BJ (cell line): ENCODE results near the gene VPS18. TPM values are rescaled to one million over a fixed set of nuclear protein-coding genes. Genes with fewer than 3 reads are reported as not detected.
A peak's percentile ranks its signal among the peaks of the same experiment; 100 is the strongest.

Experiments used
- CTCF ChIA-PET: fragments of 350-600 bp; formaldehyde crosslinking; extraction: SDS; loops from one replicate; lab custom pipeline; 2021; ENCODE audit warnings: antibody characterized with exemption, inconsistent platforms; lab: Yijun Ruan, JAX
- POLR2A ChIA-PET: fragments of 300-600 bp; sonication (Branson Sonifier 250); formaldehyde crosslinking; extraction: SDS; loops from one replicate; lab custom pipeline; 2021; ENCODE audit warnings: antibody characterized with exemption; lab: Charles Lee
- DNase-seq: peaks from one replicate; pipeline ENCODE4 v3.0.0-alpha.2; 2011; ENCODE audit warnings: low read depth
- H3K27me3 ChIP-seq: 2 replicates; pipeline ENCODE4 v1.6.0; 2011; ENCODE audit warnings: low read length; ENCODE audit not compliant: control insufficient read depth, insufficient read depth
- H3K36me3 ChIP-seq: 2 replicates; pipeline ENCODE4 v1.5.1; 2011; ENCODE audit warnings: low read length; ENCODE audit not compliant: control insufficient read depth, insufficient read depth
- H3K4me3 ChIP-seq: 2 replicates; pipeline ENCODE4 v1.5.1; 2011; ENCODE audit warnings: low read depth, mild to moderate bottlenecking, control low read depth, low read length
- CTCF ChIP-seq: IDR thresholded peaks from 2 replicates; pipeline ENCODE4 v1.5.1; 2011; ENCODE audit warnings: low read depth, mild to moderate bottlenecking, control low read depth, inconsistent platforms, low read length, moderate library complexity; ENCODE audit not compliant: insufficient read depth
- polyA plus RNA-seq: library from polyadenylated mRNA; depleted of rRNA; stranded (reverse); fragments of >200 nt; gene quantifications from 2 replicates; pipeline ENCODE4 v1.2.3, GENCODE V29; 2011

Gene VPS18
- polyA plus RNA-seq, 1 experiment, result 28.4 TPM

- no peaks in the 10 kb centered on the region for H3K36me3 ChIP-seq
- H3K27me3 ChIP-seq, result peaks cover 8% of the 10 kb centered on the region
- TF ChIP-seq CTCF, result no peak
- H3K4me3 ChIP-seq, result no peak overlapping the region
- ChIA-PET POLR2A (no interaction called here), CTCF (interaction anchor here (1.3 to 5.7 kb wide), 5 partner anchors 10 to 24 kb away, joined by 3 to 34 read pairs (median 7); partner anchors contain the start of gene VPS18)
- DNase-seq, result no peak
Observed at GRCh38 chr15:40870716-40871115, 23.5 kb upstream of the VPS18 start.

GRCh38 chr15:40871749-40872617 is 22.3 kb upstream of the VPS18 start:
- ChIA-PET CTCF (interaction anchor here (1.3 to 5.7 kb wide), 5 partner anchors 9 to 23 kb away, joined by 3 to 34 read pairs (median 7); partner anchors contain the start of gene VPS18), POLR2A (no interaction called here)
- no peaks in the 10 kb centered on the region for H3K36me3 ChIP-seq
- peaks cover 8% of the 10 kb centered on the region for H3K27me3 ChIP-seq
- no peak for DNase-seq
- no peak for TF ChIP-seq CTCF
- H3K4me3 ChIP-seq, result no peak overlapping the region

GRCh38 chr15:40872791-40873693 is 21.2 kb upstream of the VPS18 start:
- Histone ChIP-seq H3K36me3 (no peaks in the 10 kb centered on the region), H3K4me3 (peak overlapping the region; percentile 46), H3K27me3 (peaks cover 8% of the 10 kb centered on the region)
- ChIA-PET POLR2A (interaction anchor here (1.0 kb wide), 1 partner anchor 535 kb away, joined by 3 read pairs; no protein-coding TSS in a partner anchor), CTCF (interaction anchor here (1.0 to 5.7 kb wide), 4 partner anchors 9 to 31 kb away, joined by 5 to 34 read pairs (median 13); partner anchors contain the start of gene VPS18)
- TF ChIP-seq CTCF, result no peak
- no peak for DNase-seq

GRCh38 chr15:40873694-40874561 is 20.3 kb upstream of the VPS18 start, which contains the start of gene RHOV:
TSS of gene RHOV (minus strand) at chr15:40874234. CDS start at chr15:40874139, 95 bp downstream.
- H3K36me3 ChIP-seq, result no peaks in the 10 kb centered on the region
- peak within 1 kb of the TSS; percentile 46 for H3K4me3 ChIP-seq
- POLR2A ChIA-PET, result interaction anchor here (0.6 to 1.0 kb wide), 2 partner anchors 41 to 534 kb away, joined by 3 to 9 read pairs; no protein-coding TSS in a partner anchor
- CTCF ChIA-PET, result interaction anchor here (1.0 to 5.7 kb wide), 4 partner anchors 8 to 30 kb away, joined by 5 to 34 read pairs (median 13); partner anchors contain the start of gene VPS18
- no peak for DNase-seq
- TF ChIP-seq CTCF, result peak; percentile 35; the same call in 1 of the 2 replicates
- peaks cover 8% of the 10 kb centered on the region for H3K27me3 ChIP-seq
